ENCODE results near the gene YIPF1.

- no peak for TF ChIP-seq CTCF (IDR thresholded peaks at IDR 0.05)
- TF ChIP-seq POLR2A (IDR thresholded peaks at IDR 0.05): no peak
These were observed 15.9 kb upstream of the YIPF1 start for GRCh38 chr1:53905509-53905908.
